NCI-H2196 (cell line): Measurements from ENCODE around the gene MMP25.
"Not testable (repeated sequence)": the region's sequence is repeated elsewhere in the genome, so short reads cannot be mapped to it uniquely, and the experiment has no call there.

ENCODE experiments used
- DNase-seq: peaks from one replicate; lab custom pipeline; 2025; ENCODE audit not compliant: unreplicated experiment; lab: John Stamatoyannopoulos, UW

MMP25 gene

DNA sequence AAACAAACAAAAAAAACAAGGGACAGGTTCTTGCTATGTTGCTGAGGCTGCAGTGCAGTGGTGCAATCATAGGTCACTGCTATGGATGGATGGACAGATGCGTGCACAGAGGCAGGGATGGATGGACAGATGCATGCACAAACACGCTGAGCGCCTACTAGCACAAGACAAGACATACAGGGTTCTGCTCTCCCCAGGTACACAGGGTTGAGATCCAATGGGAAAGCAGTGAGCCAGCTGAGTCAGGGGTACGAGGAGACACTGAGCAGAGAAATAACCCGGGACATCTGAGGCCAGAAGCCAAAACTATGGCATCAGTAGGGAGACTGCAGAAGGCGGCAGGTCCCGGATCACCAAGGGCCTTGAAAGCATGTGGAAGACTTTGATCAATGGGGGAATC, 25.3 kb downstream of the MMP25 start:
- DNase-seq: no peak

GRCh38 chr16:3072148-3072547, 25.8 kb downstream of the MMP25 start:
- not testable (repeated sequence) for DNase-seq

DNA sequence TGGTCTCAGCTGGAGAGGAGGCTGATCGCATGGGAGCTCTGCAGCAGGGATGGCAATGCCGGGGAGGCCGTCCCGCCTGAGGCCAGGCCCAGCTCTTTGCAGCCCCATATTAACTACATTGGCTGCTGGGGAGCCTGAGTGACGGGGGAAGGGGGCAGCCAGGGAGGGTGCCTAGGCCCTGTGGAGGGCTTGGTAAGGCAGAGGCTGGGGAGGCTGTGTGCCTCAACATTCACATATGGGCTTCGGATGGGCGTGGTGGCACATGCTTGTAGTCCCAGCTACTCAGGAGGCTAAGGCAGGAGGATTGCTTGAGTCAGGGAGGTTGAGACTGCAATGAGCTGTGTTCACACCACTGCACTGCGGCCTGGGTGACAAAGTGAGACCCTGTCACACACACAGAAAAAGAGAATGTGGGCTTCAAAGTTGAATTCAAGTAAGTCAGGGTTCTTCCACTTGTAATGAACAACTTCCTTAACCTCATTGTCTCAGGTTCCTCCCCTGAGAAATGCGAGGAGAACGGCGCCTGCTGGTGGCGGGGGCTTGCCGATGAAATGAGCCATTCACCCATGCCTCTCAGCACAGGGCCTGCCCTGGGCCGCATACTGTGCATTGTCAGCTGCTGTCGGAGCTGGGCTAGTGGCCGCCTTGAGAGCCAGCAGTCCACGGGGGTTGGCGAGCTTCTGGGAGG, 26.4 kb downstream of the MMP25 start:
- not testable (repeated sequence) for DNase-seq

DNA sequence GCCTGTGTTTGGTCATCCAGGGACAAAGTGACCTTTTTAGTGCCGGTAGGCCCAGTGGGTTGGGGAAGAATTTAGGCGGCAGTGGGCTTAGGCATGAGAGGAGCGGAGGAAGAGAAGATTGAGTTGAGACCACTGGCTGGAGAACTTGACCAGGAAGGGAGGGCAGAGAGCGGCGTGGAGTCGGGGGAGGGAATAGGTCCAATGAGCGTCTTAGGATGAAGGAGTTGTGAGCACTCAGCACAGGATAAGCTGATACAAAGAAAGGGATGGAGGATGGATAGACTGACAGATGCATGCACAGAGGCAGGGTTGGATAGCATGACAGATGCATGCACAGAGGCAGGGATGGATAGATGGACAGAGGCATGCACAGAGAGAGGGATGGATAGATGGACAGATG, 27.1 kb downstream of the MMP25 start:
- DNase-seq: no peak

DNA sequence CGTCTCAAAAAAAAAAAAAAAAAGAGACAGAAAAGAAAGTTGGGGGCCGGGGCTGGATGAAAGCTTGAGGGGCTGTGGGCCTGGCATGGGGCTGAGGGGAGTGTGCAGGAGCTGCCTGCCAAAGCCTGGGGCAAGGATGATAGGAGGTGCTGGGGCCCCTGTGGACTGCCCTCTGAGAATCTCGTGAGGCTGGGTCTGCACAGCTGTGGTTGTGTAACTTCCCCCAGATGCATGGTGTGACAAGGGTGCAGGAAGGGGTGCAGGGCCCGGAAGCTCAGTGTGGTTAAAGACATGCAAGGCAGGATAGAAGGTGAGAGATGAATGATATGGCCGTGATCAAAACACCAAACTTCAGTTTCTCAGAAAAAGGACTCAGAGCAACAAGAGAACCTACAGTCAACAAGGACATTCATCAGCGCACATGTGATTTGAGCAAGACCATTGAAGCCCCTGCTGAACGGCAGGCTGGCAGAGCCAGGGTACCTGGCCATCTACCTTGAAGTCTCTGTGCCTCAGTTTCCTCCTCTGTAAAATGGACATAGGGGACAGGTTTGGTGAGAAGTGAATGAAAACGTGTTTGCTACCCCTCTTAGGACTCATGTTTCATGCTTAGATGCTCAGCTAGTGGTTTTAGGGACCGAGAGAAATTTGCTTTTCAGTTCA, 28.6 kb downstream of the MMP25 start:
- DNase-seq: no peak

DNA sequence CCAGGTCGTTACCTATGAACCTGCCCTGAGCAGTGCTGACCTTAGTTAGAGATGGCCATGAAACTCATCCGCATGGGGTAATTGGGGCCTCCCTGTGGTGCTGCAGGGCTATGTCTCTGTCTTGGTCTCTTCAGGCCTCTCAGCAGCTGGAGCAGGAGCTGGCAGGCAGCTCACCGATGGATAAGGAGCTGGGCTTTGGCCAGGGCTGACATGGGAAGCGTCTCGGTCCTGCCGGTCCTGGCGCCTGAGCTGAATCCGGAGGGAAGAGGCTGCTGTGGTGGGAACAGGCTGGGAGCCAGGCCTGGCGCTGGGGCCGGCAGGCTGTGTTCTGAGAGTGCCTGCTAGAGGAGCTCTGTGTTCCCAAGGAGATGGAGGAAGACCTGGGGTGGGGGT, 29.2 kb downstream of the MMP25 start:
- DNase-seq: no peak

GRCh38 chr16:3075946-3076345, 29.6 kb downstream of the MMP25 start:
- not testable (repeated sequence) for DNase-seq

DNA sequence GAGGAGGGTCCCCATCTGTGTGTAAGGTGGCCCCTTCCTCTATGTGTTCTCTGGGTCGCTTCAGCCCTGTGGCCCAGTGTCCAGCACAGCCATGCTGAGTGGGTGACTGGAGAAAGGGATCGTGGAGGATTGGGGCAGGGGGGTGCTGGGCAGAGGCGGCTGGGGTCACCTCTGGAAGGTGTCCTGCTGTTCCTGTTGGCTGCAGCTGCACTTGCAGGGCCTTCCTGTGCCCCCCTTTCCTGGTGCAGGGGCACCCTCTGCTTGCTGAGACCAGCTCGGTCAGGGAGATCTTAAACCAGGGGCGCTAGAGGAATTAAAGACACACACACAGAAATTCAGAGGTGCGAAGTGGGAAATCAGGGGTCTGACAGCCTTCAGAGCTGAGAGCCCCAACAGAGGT, 30.2 kb downstream of the MMP25 start:
- no peak for DNase-seq

- no peak for DNase-seq
Measured at GRCh38 chr16:3080024-3080423, 33.7 kb downstream of the MMP25 start.

GRCh38 chr16:3081957-3082356, 35.6 kb downstream of the MMP25 start:
- not testable (repeated sequence) for DNase-seq

- not testable (repeated sequence) for DNase-seq
Measured at GRCh38 chr16:3083408-3083807, 37.0 kb downstream of the MMP25 start.

GRCh38 chr16:3084491-3084890, 38.1 kb downstream of the MMP25 start:
- DNase-seq: no peak

DNA sequence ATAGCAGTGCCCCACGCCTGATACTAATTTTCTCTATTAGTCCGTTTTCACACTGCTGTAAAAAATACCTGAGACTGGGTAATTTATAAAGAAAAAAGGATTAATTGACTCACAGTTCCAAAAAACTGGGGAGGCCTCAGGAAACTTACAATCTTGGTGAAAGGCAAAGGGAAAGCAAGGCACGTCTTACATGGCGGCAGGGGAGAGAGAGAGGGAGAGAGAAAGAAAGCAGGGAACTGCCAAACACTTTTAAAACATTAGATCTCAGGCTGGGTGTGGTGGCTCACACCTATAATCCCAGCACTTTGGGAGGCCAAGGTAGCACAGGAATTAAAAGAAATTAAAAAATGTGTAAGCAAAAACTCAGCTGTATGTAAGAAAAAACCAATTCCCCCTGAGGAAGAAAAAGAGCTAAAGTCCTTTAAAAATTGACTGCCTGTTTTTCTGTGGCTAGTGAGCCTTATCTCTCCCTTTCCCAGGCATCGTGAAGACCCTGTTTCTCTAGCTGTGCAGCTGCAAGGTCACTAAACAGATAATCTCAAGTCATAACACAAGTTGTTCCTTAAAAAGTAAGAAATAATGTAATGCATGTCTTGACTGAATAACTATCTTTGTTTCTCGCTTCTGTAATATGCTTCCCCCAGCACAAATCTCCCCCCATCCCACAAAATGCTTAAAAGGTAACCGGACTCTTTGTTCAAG, 38.8 kb downstream of the MMP25 start:
- DNase-seq: no peak

GRCh38 chr16:3085868-3086595, 39.7 kb downstream of the MMP25 start:
- no peak for DNase-seq

DNA sequence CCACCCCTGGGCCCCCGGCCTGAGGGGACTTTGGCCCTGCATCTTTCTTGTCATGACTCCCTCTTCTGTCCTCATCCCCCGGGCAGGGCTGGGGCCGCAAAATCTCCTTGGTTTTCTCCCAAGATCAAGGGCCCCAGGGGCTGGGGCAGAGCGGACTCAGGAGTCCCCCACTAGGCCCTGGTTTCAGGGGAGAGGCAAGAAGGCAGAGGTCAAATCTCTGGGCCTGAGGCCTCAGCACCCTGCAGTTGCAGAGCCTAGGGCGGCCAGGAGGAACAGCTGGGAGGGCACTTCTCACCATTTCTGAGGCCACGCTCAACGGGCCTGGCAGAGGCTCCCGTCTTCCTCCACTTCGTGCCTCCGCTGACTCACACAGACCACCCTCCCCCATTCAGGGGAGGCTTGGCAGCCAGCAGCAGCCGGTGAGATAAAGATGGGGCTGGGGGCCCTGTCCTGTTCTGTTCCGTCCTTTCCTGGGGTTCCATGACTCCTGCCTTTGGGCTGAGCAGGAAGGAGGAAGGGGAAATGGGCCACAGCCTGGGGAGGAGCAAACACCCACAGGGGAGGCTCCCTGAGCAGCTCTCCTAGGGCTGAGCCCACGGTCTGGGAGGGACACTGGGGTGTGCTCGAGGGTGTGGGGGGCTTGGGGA, 40.4 kb downstream of the MMP25 start:
- no peak for DNase-seq

- DNase-seq: no peak
Measured at GRCh38 chr16:3087243-3088235, 41.2 kb downstream of the MMP25 start.

DNA sequence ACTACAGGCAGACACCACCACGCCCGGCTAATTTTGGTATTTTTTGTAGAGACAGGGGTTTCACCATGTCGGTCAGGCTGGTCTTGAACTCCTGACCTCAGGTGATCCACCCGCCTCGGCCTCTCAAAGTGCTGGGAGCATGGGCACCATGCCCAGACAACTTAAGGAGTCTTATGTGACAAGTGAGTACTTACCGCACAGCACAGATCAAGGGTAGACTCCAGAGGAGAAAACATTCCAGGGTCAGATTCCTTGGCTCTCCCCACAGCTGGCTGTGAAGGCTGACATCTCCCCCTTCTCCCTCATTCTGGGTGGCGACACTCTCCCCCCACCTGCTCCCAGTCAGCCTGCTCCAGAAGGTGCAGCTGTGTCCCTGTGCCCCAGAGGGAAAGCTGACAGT, 42.1 kb downstream of the MMP25 start:
- no peak for DNase-seq

DNA sequence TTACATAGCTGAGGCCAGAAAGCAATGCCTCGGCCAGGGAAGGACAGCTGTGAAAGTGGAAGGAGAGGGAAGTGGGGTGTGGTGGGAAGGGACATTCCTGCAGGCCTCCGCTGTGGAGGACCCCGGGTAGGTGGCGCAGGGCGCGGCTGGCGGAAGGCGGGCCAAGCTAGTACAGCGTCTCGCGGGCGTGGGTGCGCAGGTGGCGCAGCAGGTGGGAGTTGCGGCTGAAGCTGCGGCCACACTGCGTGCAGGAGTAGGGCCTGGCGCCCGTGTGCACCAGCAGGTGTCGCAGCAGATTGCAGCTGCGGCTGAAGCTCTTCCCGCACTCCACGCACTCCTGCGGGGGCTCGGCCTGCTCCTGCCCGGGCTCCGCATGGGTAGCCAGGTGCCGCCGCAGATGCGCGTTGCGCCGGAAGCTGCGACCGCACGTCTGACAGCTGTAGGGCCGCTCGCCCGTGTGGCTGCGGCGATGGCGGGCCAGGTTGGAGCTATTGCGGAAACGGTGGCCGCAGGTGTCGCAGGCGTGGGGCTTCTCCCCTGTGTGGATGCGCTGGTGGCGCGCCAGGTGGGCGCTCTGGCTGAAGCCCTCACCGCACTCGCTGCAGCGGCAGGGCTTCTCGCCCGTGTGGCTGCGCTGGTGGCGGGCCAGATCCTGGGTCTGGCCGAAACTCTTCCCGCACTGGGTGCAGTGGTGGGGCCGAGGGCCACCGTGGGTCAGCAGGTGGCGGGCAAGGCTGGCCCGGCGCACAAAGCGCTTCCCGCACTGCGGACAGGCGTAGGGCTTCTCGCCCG, 42.8 kb downstream of the MMP25 start:
- DNase-seq: no peak
